Caco-2 (cell line): ENCODE measurements around the gene GCC1. TPM values are rescaled to one million over a fixed set of nuclear protein-coding genes. Genes with fewer than 3 reads are reported as not detected.

Source experiments
- BruUV-seq: library from RNA; stranded (reverse); fragments of 400-500 nt; replicated peaks from 2 replicates; lab custom pipeline; 2021; lab: Mats Ljungman, UMichigan
- CTCF ChIA-PET: fragments of 300-600 bp; sonication (Branson Sonifier 250); formaldehyde crosslinking; loops from one replicate; lab custom pipeline; 2022; ENCODE audit warnings: antibody characterized with exemption; lab: Charles Lee
- POLR2A ChIA-PET: fragments of 300-600 bp; sonication (Branson Sonifier 250); formaldehyde crosslinking; loops from one replicate; lab custom pipeline; 2022; ENCODE audit warnings: antibody characterized with exemption; lab: Charles Lee
- DNase-seq, 2 experiments: peaks; one replicate each; pipeline versions ENCODE4 v3.0.0 to v3.0.0-alpha.2; 2020 to 2022
- H3K27me3 ChIP-seq: replicated peaks from 2 replicates; pipeline ENCODE4 v1.6.0; 2011; ENCODE audit warnings: low read length; ENCODE audit not compliant: control insufficient read depth, insufficient read depth
- H3K36me3 ChIP-seq: 2 replicates; pipeline ENCODE4 v1.5.1; 2011; ENCODE audit warnings: low read length; ENCODE audit not compliant: control insufficient read depth, insufficient read depth
- H3K4me1 ChIP-seq: fragments of 250-450 bp; sonication (Bioruptor Pico); 2 replicates; pipeline ENCODE4 v1.5.1; 2020; ENCODE audit warnings: mild to moderate bottlenecking
- H3K4me3 ChIP-seq: 2 replicates; pipeline ENCODE4 v1.5.1; 2011; ENCODE audit warnings: low read depth, mild to moderate bottlenecking, control low read depth, low read length
- H3K9me3 ChIP-seq: fragments of 250-450 bp; sonication (Bioruptor Pico); 2 replicates; pipeline ENCODE4 v1.5.1; 2020; ENCODE audit warnings: mild to moderate bottlenecking, moderate library complexity
- H3K27ac Mint-ChIP-seq: one replicate; pipeline ENCODE4 v1.8.0; 2022; ENCODE audit warnings: mixed read lengths; ENCODE audit not compliant: unreplicated experiment
- H3K27me3 Mint-ChIP-seq: one replicate; pipeline ENCODE4 v1.8.0; 2022; ENCODE audit warnings: mixed read lengths; ENCODE audit not compliant: insufficient read depth, unreplicated experiment
- H3K36me3 Mint-ChIP-seq: one replicate; pipeline ENCODE4 v1.8.0; 2022; ENCODE audit warnings: mild to moderate bottlenecking, mixed read lengths; ENCODE audit not compliant: insufficient read depth, unreplicated experiment
- H3K4me1 Mint-ChIP-seq: one replicate; pipeline ENCODE4 v1.8.0; 2022; ENCODE audit warnings: low read depth, mixed read lengths; ENCODE audit not compliant: unreplicated experiment
- H3K4me3 Mint-ChIP-seq: one replicate; pipeline ENCODE4 v1.8.0; 2022; ENCODE audit warnings: mild to moderate bottlenecking, moderate library complexity, mixed read lengths; ENCODE audit not compliant: unreplicated experiment
- H3K9me3 Mint-ChIP-seq: one replicate; pipeline ENCODE4 v1.8.0; 2022; ENCODE audit warnings: mixed read lengths; ENCODE audit not compliant: unreplicated experiment
- CTCF ChIP-seq, 2 experiments: fragments of 200-600 bp in 1 of 2; IDR thresholded peaks; 1 replicate in 1 of 2; 2 replicates in 1 of 2; pipeline versions ENCODE4 v1.5.1 to v1.8.0; 2011 to 2022; ENCODE audit warnings: antibody characterized with exemption in 1 of 2, control low read depth in 1 of 2, inconsistent platforms in 1 of 2, low read depth in 1 of 2, low read length in 1 of 2, mild to moderate bottlenecking in 1 of 2, moderate library complexity in 1 of 2; ENCODE audit not compliant: insufficient read depth in 1 of 2, severe bottlenecking in 1 of 2, unreplicated experiment in 1 of 2
- intact Hi-C: fragments of 100-400 bp; cut with micrococcal nuclease; formaldehyde crosslinking; loops from one replicate; pipeline ENCODE4 v1.10.0; 2022; ENCODE audit not compliant: unreplicated experiment
- total RNA-seq: library from RNA; stranded (reverse); gene quantifications from 2 replicates; pipeline ENCODE4 v1.2.3, GENCODE V29; 2022

GCC1 gene
- total RNA-seq, 1 experiment from 2014 or later = 26.6 TPM

GRCh38 chr7:127587663-127588018 is 2.2 kb upstream of the GCC1 start:
- no peaks in the 10 kb centered on the region for H3K9me3 Mint-ChIP-seq
- peaks cover 30% of the 10 kb centered on the region for H3K4me1 ChIP-seq
- DNase-seq = no peak
- peaks cover 43% of the 10 kb centered on the region for H3K36me3 Mint-ChIP-seq
- no peak for TF ChIP-seq CTCF (IDR thresholded peaks at IDR 0.05; ENCODE audit: insufficient read depth in 1 of 2, low read depth in 1 of 2, low read length in 1 of 2, severe bottlenecking in 1 of 2, unreplicated experiment in 1 of 2)
- no peaks in the 10 kb centered on the region for H3K27me3 ChIP-seq
- H3K4me3 Mint-ChIP-seq = peak overlapping the region; percentile 83
- H3K27me3 Mint-ChIP-seq = no peaks in the 10 kb centered on the region
- peaks cover 3% of the 10 kb centered on the region; the same call in 1 of the 2 replicates for H3K36me3 ChIP-seq
- ChIA-PET POLR2A (interaction anchor here (0.6 to 1.5 kb wide), 9 partner anchors 38 to 412 kb away, joined by 3 to 8 read pairs (median 5); no protein-coding TSS in a partner anchor), CTCF (interaction anchor here (1.7 kb wide), 1 partner anchor 42 kb away, joined by 8 read pairs; no protein-coding TSS in a partner anchor)
- peaks cover 34% of the 10 kb centered on the region for H3K4me1 Mint-ChIP-seq
- BruUV-seq = TSS peak; percentile 1
- H3K27ac Mint-ChIP-seq = no peak overlapping the region
- peak overlapping the region; percentile 91 for H3K4me3 ChIP-seq
- intact Hi-C loops = loop anchor here (1.0 to 10.0 kb wide), 3 partner anchors 42 to 193 kb away; partner anchors contain the start of gene ZNF800
- no peaks in the 10 kb centered on the region for H3K9me3 ChIP-seq

DNA sequence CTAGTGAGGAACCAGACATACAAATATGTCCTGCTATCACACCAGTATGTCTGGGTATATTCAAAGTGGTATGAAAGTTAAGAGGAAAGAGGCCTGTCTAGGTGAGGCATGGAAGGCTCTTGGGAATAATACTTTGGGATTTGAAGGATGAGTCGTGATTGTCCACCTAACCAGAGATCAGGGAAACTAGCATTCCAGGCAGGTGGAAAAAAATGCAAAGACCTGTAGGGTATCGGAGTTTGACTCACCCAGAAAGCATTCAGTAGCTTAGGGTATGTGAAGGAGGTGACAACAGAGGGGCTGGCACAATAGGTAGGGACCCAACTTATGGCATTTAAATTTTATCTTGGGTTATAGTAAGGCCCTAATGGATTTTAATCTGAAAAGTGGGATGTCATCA is 950 bp upstream of the GCC1 start:
- Mint-ChIP-seq H3K36me3 (peaks cover 36% of the 10 kb centered on the region), H3K27ac (peak overlapping the region; percentile 48), H3K4me3 (peak overlapping the region; percentile 83), H3K9me3 (no peaks in the 10 kb centered on the region), H3K4me1 (peaks cover 34% of the 10 kb centered on the region), H3K27me3 (no peaks in the 10 kb centered on the region)
- H3K4me1 ChIP-seq = peaks cover 30% of the 10 kb centered on the region
- H3K27me3 ChIP-seq = no peaks in the 10 kb centered on the region
- ChIA-PET CTCF (no interaction called here), POLR2A (interaction anchor here (1.7 kb wide), 1 partner anchor 65 kb away, joined by 8 read pairs; no protein-coding TSS in a partner anchor)
- no peak for TF ChIP-seq CTCF (IDR thresholded peaks at IDR 0.05; ENCODE audit: insufficient read depth in 1 of 2, low read depth in 1 of 2, low read length in 1 of 2, severe bottlenecking in 1 of 2, unreplicated experiment in 1 of 2)
- no peak for DNase-seq
- H3K4me3 ChIP-seq = no peak overlapping the region
- peaks cover 6% of the 10 kb centered on the region for H3K36me3 ChIP-seq
- no peaks in the 10 kb centered on the region for H3K9me3 ChIP-seq
- no TSS peak for BruUV-seq
- intact Hi-C loops = loop anchor here (10.0 kb wide), 1 partner anchor 192 kb away; the partner anchor contains the start of gene ZNF800

GRCh38 chr7:127584648-127585043 is 750 bp downstream of the GCC1 start:
- intact Hi-C loops = loop anchor here (10.0 kb wide), 1 partner anchor 190 kb away; the partner anchor contains the start of gene ZNF800
- no peaks in the 10 kb centered on the region for H3K9me3 Mint-ChIP-seq
- H3K36me3 Mint-ChIP-seq = peaks cover 19% of the 10 kb centered on the region
- Histone ChIP-seq H3K36me3 (peaks cover 4% of the 10 kb centered on the region), H3K4me3 (peak overlapping the region; percentile 94), H3K27me3 (no peaks in the 10 kb centered on the region), H3K4me1 (peaks cover 28% of the 10 kb centered on the region), H3K9me3 (no peaks in the 10 kb centered on the region)
- peak overlapping the region; percentile 83 for H3K4me3 Mint-ChIP-seq
- peak overlapping the region; percentile 87 for H3K27ac Mint-ChIP-seq
- BruUV-seq = no TSS peak
- H3K27me3 Mint-ChIP-seq = no peaks in the 10 kb centered on the region
- no peak for DNase-seq
- CTCF ChIA-PET = no interaction called here
- POLR2A ChIA-PET = interaction anchor here (1.0 to 1.7 kb wide), 3 partner anchors 44 to 192 kb away, joined by 3 to 8 read pairs (median 5); partner anchors contain the start of gene ZNF800
- TF ChIP-seq CTCF (IDR thresholded peaks at IDR 0.05; ENCODE audit: insufficient read depth in 1 of 2, low read depth in 1 of 2, low read length in 1 of 2, severe bottlenecking in 1 of 2, unreplicated experiment in 1 of 2) = no peak
- peaks cover 31% of the 10 kb centered on the region for H3K4me1 Mint-ChIP-seq
